HL-60 (cell line): ENCODE results near the gene SHC2.
"Not testable (repeated sequence)": the region's sequence is repeated elsewhere in the genome, so short reads cannot be mapped to it uniquely, and the experiment has no call there.

Experiments
- POLR2AphosphoS5 ChIP-seq: IDR thresholded peaks from 2 replicates; pipeline ENCODE4 v1.6.1; 2012; ENCODE audit warnings: low read depth
- TF ChIP-seq, protein P1 (sequence below): IDR thresholded peaks from one replicate; pipeline ENCODE4 v1.5.1; 2011; ENCODE audit warnings: low read length, control low read depth, inconsistent platforms; ENCODE audit not compliant: insufficient read depth

DNA sequence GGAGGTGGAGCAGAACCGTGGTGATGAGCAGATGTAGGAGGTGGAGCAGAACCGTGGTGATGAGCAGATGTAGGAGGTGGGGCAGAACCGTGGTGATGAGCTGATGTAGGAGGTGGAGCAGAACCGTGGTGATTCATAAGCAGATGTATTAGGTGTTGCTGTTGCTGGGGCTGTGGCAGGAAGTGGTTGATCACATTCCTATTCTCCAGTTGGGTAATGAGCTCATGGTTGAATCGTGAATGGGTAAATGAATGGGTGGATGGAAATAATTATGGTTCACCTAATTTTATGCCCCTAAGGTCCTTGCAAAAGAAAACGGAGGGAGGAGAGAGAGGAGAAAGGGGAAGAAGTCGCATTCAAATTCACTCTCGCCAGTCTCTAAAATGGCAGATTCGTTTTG, 78.3 kb downstream of the SHC2 start:
- TF ChIP-seq, protein P1, sequence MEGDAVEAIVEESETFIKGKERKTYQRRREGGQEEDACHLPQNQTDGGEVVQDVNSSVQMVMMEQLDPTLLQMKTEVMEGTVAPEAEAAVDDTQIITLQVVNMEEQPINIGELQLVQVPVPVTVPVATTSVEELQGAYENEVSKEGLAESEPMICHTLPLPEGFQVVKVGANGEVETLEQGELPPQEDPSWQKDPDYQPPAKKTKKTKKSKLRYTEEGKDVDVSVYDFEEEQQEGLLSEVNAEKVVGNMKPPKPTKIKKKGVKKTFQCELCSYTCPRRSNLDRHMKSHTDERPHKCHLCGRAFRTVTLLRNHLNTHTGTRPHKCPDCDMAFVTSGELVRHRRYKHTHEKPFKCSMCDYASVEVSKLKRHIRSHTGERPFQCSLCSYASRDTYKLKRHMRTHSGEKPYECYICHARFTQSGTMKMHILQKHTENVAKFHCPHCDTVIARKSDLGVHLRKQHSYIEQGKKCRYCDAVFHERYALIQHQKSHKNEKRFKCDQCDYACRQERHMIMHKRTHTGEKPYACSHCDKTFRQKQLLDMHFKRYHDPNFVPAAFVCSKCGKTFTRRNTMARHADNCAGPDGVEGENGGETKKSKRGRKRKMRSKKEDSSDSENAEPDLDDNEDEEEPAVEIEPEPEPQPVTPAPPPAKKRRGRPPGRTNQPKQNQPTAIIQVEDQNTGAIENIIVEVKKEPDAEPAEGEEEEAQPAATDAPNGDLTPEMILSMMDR: not testable (repeated sequence)
- not testable (repeated sequence) for TF ChIP-seq POLR2AphosphoS5
